ENCODE data around the gene POT1.

GRCh38 chr7:124915242-124915641 lies 14.4 kb downstream of the POT1 start:
- TF ChIP-seq SUZ12 (IDR thresholded peaks at IDR 0.05) (no peak), ELF4 (IDR thresholded peaks at IDR 0.05) (no peak), ZNF384 (IDR thresholded peaks at IDR 0.05) (no peak), HDGF (IDR thresholded peaks at IDR 0.05; ENCODE audit: borderline replicate concordance) (no peak), L3MBTL2 (conservative IDR thresholded peaks at IDR 0.05) (no peak), TARDBP (IDR thresholded peaks at IDR 0.05) (no peak), FOXK2 (IDR thresholded peaks at IDR 0.05) (no peak), FOXA1 (IDR thresholded peaks at IDR 0.05) (no peak), SP1 (IDR thresholded peaks at IDR 0.05) (no peak), NFRKB (IDR thresholded peaks at IDR 0.05) (no peak), LEF1 (IDR thresholded peaks at IDR 0.05; ENCODE audit: borderline replicate concordance) (no peak), FOXM1 (IDR thresholded peaks at IDR 0.05; ENCODE audit: borderline replicate concordance) (no peak), BHLHE40 (IDR thresholded peaks at IDR 0.05; ENCODE audit: borderline replicate concordance) (no peak)

All from HEK293T (cell line).